GM10266 (cell line): ENCODE results near the gene ATF6B.
"Not testable (repeated sequence)": the region's sequence is repeated elsewhere in the genome, so short reads cannot be mapped to it uniquely, and the experiment has no call there.

Source experiments
- DNase-seq: peaks from one replicate; pipeline ENCODE4 v3.0.0; 2012; ENCODE audit errors: extremely low spot score
- TF ChIP-seq, protein P1 (sequence below): IDR thresholded peaks from 2 replicates; pipeline ENCODE4 v1.5.1; 2012; ENCODE audit warnings: mild to moderate bottlenecking, low read depth; ENCODE audit not compliant: control insufficient read depth, insufficient read depth; ENCODE audit errors: missing control alignments

The ATF6B gene

DNA sequence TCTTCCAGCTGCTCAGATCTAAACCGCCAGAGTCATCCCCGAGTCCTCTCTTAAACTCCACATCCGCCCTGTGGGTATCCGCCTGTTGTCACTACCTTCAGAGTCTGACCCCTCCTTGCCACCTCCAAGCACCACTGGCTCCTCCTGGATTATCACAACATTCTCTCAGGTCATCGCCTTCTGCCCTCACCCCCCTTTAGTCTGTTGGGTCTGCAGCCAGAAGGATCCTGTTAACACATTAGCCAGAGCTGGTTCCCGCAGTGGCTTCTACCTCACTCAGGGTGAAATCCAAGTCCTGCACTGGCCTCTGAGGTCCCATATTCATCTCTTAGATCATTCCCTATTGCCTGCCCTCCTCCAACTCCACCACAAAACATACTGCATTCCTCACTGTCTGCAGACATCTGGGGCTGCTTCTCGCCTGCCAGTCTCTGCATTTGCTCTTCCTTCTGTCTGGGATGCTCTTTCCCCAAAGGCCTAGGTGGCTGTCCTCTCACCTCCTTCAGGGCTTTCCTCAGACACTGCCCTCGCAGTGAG lies 53.0 kb downstream of the ATF6B start:
- TF ChIP-seq, protein P1, sequence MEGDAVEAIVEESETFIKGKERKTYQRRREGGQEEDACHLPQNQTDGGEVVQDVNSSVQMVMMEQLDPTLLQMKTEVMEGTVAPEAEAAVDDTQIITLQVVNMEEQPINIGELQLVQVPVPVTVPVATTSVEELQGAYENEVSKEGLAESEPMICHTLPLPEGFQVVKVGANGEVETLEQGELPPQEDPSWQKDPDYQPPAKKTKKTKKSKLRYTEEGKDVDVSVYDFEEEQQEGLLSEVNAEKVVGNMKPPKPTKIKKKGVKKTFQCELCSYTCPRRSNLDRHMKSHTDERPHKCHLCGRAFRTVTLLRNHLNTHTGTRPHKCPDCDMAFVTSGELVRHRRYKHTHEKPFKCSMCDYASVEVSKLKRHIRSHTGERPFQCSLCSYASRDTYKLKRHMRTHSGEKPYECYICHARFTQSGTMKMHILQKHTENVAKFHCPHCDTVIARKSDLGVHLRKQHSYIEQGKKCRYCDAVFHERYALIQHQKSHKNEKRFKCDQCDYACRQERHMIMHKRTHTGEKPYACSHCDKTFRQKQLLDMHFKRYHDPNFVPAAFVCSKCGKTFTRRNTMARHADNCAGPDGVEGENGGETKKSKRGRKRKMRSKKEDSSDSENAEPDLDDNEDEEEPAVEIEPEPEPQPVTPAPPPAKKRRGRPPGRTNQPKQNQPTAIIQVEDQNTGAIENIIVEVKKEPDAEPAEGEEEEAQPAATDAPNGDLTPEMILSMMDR: no peak
- no peak for DNase-seq

- TF ChIP-seq, protein P1: no peak
- DNase-seq: no peak
Measured at GRCh38 chr6:32073613-32074012, 54.4 kb downstream of the ATF6B start.

GRCh38 chr6:32073101-32073500 lies 54.9 kb downstream of the ATF6B start:
- TF ChIP-seq, protein P1: no peak

GRCh38 chr6:32070814-32071543 lies 57.1 kb downstream of the ATF6B start:
- TF ChIP-seq, protein P1: no peak
- DNase-seq: no peak

More at GRCh38 chr6:32073101-32073500, 54.9 kb downstream of the ATF6B start:
- no peak for DNase-seq

GRCh38 chr6:32069878-32070515 lies 58.0 kb downstream of the ATF6B start:
- no peak for DNase-seq
- TF ChIP-seq, protein P1: no peak

GRCh38 chr6:32069460-32069859 lies 58.6 kb downstream of the ATF6B start:
- DNase-seq: no peak
- TF ChIP-seq, protein P1: no peak

GRCh38 chr6:32068867-32069266 lies 59.2 kb downstream of the ATF6B start:
- DNase-seq: no peak
- TF ChIP-seq, protein P1: no peak

GRCh38 chr6:32068315-32068714 lies 59.7 kb downstream of the ATF6B start:
- not testable (repeated sequence) for DNase-seq

DNA sequence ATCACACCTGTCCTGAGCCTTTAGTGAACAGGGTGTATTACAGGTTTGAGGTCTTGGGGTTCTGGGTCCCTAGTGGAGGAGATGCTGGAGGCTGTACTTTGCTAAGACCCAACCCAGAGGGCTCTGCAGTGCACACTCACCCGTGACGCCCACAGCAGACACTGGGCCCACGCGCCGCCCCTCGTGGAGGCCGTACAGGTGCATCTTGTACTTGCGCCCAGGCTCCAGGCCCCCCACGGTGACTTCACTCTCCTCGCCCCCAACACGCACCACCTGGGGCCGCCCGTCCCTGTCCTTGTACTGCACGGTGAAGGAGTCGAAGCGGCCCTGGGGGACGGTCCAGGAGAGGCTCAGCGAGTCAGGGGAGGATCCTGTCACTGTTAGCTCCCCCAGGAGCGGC lies 60.5 kb downstream of the ATF6B start:
- not testable (repeated sequence) for DNase-seq
